ENCODE data around the gene SUOX.
"Not testable (repeated sequence)": the region's sequence is repeated elsewhere in the genome, so short reads cannot be mapped to it uniquely, and the experiment has no call there.

Gene SUOX

DNA sequence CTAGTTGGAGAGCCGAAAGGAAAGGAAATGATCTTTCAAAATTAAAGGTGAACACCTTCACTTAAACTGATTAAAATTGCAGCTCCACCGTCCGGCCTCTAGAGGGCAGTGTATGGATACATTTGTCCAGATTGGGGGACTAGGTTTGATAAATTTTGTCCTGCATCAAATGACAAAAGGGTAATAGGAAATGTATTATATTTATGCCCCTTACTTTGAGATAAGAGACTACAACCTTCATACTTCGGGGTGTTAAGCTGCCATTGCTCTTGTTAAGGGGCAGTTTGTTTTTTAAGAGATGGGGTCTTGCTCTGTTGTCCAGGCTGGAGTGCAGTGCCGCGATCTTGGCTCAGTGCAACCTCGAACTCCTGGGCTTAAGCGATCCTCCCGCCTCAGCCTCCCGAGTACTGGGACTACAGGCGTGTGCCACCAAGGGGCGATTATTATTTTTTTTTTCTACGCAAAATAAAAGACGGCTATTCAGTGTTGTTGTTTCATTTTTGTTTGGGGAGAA, 818 bp upstream of the SUOX start:
- H2AFZ ChIP-seq (ENCODE audit: low read depth, low read length): no peak overlapping the region
- H3K4me2 ChIP-seq (ENCODE audit: insufficient read depth, low read length): no peak overlapping the region
- H3K36me3 ChIP-seq (ENCODE audit: insufficient read depth, low read length): peaks cover 27% of the 10 kb centered on the region
- no peaks in the 10 kb centered on the region for H4K20me1 ChIP-seq (ENCODE audit: insufficient read depth, low read length)
- ATAC-seq (ENCODE audit: insufficient read depth, low read depth): peak; percentile 76
- peak; percentile 70 for DNase-seq
- H3K4me1 ChIP-seq (ENCODE audit: insufficient read depth, low read length): no peaks in the 10 kb centered on the region
- no peak overlapping the region for H3K4me3 ChIP-seq (ENCODE audit: low read depth in 1 of 2, low read length in 2 of 2)
- no peaks in the 10 kb centered on the region for H3K79me2 ChIP-seq (ENCODE audit: insufficient read depth, low read length)
- H3K9me3 ChIP-seq (ENCODE audit: insufficient read depth, low read length, severe bottlenecking): no peaks in the 10 kb centered on the region
- no peak for TF ChIP-seq EZH2 (IDR thresholded peaks at IDR 0.05; ENCODE audit: borderline replicate concordance, low read depth, low read length, severe bottlenecking)
- TF ChIP-seq, protein P1, sequence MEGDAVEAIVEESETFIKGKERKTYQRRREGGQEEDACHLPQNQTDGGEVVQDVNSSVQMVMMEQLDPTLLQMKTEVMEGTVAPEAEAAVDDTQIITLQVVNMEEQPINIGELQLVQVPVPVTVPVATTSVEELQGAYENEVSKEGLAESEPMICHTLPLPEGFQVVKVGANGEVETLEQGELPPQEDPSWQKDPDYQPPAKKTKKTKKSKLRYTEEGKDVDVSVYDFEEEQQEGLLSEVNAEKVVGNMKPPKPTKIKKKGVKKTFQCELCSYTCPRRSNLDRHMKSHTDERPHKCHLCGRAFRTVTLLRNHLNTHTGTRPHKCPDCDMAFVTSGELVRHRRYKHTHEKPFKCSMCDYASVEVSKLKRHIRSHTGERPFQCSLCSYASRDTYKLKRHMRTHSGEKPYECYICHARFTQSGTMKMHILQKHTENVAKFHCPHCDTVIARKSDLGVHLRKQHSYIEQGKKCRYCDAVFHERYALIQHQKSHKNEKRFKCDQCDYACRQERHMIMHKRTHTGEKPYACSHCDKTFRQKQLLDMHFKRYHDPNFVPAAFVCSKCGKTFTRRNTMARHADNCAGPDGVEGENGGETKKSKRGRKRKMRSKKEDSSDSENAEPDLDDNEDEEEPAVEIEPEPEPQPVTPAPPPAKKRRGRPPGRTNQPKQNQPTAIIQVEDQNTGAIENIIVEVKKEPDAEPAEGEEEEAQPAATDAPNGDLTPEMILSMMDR (IDR thresholded peaks at IDR 0.05; ENCODE audit: borderline replicate concordance, extremely low read depth, low read length, poor library complexity, severe bottlenecking): peak; percentile 97
- H3K9ac ChIP-seq (ENCODE audit: low read depth, low read length): no peak overlapping the region
- no peak overlapping the region for H3K27ac ChIP-seq (ENCODE audit: low read length)
- H3K27me3 ChIP-seq (ENCODE audit: insufficient read depth, low read length, poor library complexity): no peaks in the 10 kb centered on the region

DNA sequence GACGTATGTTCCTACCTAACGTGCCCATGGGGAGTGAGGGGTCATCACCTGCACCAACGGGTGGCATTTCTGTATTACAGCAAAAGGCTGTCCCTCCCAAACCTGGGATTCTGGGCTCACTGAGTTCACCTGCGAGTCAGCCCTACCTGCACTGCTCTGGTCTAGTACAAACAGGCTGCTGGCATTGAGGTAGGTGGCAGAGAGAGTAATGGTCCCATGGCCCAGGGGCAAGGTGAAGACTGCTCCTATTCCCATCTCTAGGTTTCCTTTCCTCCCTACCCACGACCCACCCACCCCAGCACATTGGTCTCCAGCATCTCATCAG, 421 bp downstream of the SUOX start:
- no peak overlapping the region for H3K27ac ChIP-seq (ENCODE audit: low read length)
- no peaks in the 10 kb centered on the region for H4K20me1 ChIP-seq (ENCODE audit: insufficient read depth, low read length)
- TF ChIP-seq EZH2 (IDR thresholded peaks at IDR 0.05; ENCODE audit: borderline replicate concordance, low read depth, low read length, severe bottlenecking): no peak
- TF ChIP-seq, protein P1 (IDR thresholded peaks at IDR 0.05; ENCODE audit: borderline replicate concordance, extremely low read depth, low read length, poor library complexity, severe bottlenecking): no peak
- no peaks in the 10 kb centered on the region for H3K9me3 ChIP-seq (ENCODE audit: insufficient read depth, low read length, severe bottlenecking)
- H2AFZ ChIP-seq (ENCODE audit: low read depth, low read length): no peak overlapping the region
- H3K4me1 ChIP-seq (ENCODE audit: insufficient read depth, low read length): no peaks in the 10 kb centered on the region
- H3K4me2 ChIP-seq (ENCODE audit: insufficient read depth, low read length): no peak overlapping the region
- no peak overlapping the region for H3K4me3 ChIP-seq (ENCODE audit: low read depth in 1 of 2, low read length in 2 of 2)
- peaks cover 16% of the 10 kb centered on the region for H3K36me3 ChIP-seq (ENCODE audit: insufficient read depth, low read length)
- H3K79me2 ChIP-seq (ENCODE audit: insufficient read depth, low read length): no peaks in the 10 kb centered on the region
- no peak for DNase-seq
- H3K27me3 ChIP-seq (ENCODE audit: insufficient read depth, low read length, poor library complexity): no peaks in the 10 kb centered on the region
- no peak for ATAC-seq (ENCODE audit: insufficient read depth, low read depth)
- H3K9ac ChIP-seq (ENCODE audit: low read depth, low read length): no peak overlapping the region

DNA sequence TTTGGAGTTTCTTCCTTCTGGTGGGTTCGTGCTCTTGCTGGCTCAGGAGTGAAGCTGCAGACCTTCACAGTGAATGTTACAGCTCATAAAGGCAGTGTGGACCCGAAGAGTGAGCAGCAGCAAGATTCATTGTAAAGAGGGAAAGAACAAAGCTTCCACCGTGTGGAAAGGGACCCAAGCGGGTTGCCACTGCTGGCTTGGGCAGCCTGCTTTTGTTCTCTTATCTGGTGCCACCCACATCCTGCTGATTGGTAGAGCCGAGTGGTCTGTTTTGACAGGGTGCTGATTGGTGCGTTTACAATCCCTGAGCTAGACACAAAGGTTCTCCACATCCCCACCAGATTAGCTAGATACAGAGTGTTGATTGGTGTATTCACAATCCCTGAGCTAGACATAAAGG, 2.4 kb downstream of the SUOX start:
- H3K27me3 ChIP-seq (ENCODE audit: insufficient read depth, low read length, poor library complexity); H3K27ac ChIP-seq (ENCODE audit: low read length); H3K9me3 ChIP-seq (ENCODE audit: insufficient read depth, low read length, severe bottlenecking); H3K9ac ChIP-seq (ENCODE audit: low read depth, low read length); H3K4me3 ChIP-seq (ENCODE audit: low read depth in 1 of 2, low read length in 2 of 2); H3K4me2 ChIP-seq (ENCODE audit: insufficient read depth, low read length); H3K4me1 ChIP-seq (ENCODE audit: insufficient read depth, low read length); H3K79me2 ChIP-seq (ENCODE audit: insufficient read depth, low read length); H3K36me3 ChIP-seq (ENCODE audit: insufficient read depth, low read length); H4K20me1 ChIP-seq (ENCODE audit: insufficient read depth, low read length): not testable (repeated sequence)
- peak overlapping the region; percentile 49; the same call in 1 of the 2 replicates for H2AFZ ChIP-seq (ENCODE audit: low read depth, low read length)
- 0 out of 3 replicates have a peak, but pooled peaks have one; percentile 21 for ATAC-seq (ENCODE audit: insufficient read depth, low read depth)
- DNase-seq: peak; percentile 66

DNA sequence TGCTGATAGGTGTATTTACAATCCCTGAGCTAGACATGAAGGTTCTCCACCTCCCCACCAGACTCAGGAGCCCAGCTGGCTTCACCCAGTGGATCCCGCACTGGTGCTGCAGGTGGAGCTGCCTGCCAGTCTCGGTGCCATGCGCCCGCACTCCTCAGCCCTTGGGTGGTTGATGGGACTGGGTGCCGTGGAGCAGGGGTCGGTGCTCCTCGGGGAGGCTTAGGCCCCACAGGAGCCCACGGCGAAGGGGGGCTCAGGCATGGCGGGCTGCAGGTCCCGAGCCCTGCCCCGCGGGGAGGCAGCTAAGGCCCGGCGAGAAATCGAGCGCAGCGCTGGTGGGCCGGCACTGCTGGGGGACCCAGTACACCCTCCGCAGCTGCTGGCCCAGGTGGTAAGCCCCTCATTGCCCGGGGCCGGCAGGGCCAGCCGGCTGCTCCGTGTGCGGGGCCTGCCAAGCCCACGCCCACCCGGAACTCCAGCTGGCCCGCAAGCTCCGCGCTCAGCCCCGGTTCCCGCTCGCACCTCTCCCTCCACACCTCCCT, 3.0 kb downstream of the SUOX start:
- TF ChIP-seq, protein P1 (IDR thresholded peaks at IDR 0.05; ENCODE audit: borderline replicate concordance, extremely low read depth, low read length, poor library complexity, severe bottlenecking): peak; percentile 6
- ATAC-seq (ENCODE audit: insufficient read depth, low read depth); H4K20me1 ChIP-seq (ENCODE audit: insufficient read depth, low read length); H3K9ac ChIP-seq (ENCODE audit: low read depth, low read length); H3K4me3 ChIP-seq (ENCODE audit: low read depth in 1 of 2, low read length in 2 of 2); H3K4me1 ChIP-seq (ENCODE audit: insufficient read depth, low read length); H3K27me3 ChIP-seq (ENCODE audit: insufficient read depth, low read length, poor library complexity); H3K36me3 ChIP-seq (ENCODE audit: insufficient read depth, low read length); H3K79me2 ChIP-seq (ENCODE audit: insufficient read depth, low read length); H3K9me3 ChIP-seq (ENCODE audit: insufficient read depth, low read length, severe bottlenecking); H3K4me2 ChIP-seq (ENCODE audit: insufficient read depth, low read length); DNase-seq; H2AFZ ChIP-seq (ENCODE audit: low read depth, low read length); H3K27ac ChIP-seq (ENCODE audit: low read length): not testable (repeated sequence)

Measured in DND-41 (cell line).